Umbilical cord (tissue), 2 donors: ENCODE data around the gene TGM5. TPM values are rescaled to one million over a fixed set of nuclear protein-coding genes. Genes with fewer than 3 reads are reported as not detected.
"Not testable (repeated sequence)": the region's sequence is repeated elsewhere in the genome, so short reads cannot be mapped to it uniquely, and the experiment has no call there.

Experiments
- DNase-seq: peaks from one replicate; pipeline ENCODE4 v3.0.0-alpha.2; 2015; ENCODE audit warnings: low spot score
- total RNA-seq: library from RNA; depleted of rRNA; stranded (reverse); fragments of >200 nt; gene quantifications from one replicate; pipeline ENCODE4 v1.2.3, GENCODE V29; 2014; ENCODE audit warnings: low replicate concordance; ENCODE audit not compliant: insufficient read depth

The TGM5 gene
- total RNA-seq, 1 donor from 2014 or later: 13.7 TPM

DNA sequence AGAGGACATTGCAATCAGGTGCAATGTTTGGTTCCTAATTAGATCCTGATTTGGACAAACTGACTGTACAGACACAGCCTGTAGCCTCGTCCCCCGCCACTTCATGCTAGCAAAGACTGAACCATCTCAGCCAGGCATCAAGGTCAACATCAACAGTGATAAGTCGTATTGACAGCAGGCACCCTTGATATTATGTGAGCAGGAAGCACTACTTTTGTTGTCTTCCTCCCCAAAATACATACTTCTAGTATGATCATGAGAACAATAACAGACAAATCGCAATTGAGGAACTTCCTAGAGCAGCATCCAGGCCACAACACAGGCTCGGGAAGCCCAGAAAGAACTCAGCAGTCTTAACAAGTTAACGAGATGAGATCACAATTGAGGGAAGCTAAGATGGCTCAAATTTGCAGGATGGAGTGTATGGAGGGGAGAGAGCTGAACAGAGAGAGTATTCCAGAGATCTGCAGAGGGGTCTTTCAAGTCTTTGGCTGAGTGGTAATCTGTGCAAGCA, 20.4 kb downstream of the TGM5 start:
- DNase-seq: no peak

- DNase-seq: peak; percentile 3
Measured at GRCh38 chr15:43244092-43244491, 22.6 kb downstream of the TGM5 start.

GRCh38 chr15:43243020-43243645, 23.6 kb downstream of the TGM5 start:
- DNase-seq: no peak

- no peak for DNase-seq
Measured at GRCh38 chr15:43242616-43243015, 24.1 kb downstream of the TGM5 start.

GRCh38 chr15:43241100-43241499, 25.6 kb downstream of the TGM5 start:
- no peak for DNase-seq

DNA sequence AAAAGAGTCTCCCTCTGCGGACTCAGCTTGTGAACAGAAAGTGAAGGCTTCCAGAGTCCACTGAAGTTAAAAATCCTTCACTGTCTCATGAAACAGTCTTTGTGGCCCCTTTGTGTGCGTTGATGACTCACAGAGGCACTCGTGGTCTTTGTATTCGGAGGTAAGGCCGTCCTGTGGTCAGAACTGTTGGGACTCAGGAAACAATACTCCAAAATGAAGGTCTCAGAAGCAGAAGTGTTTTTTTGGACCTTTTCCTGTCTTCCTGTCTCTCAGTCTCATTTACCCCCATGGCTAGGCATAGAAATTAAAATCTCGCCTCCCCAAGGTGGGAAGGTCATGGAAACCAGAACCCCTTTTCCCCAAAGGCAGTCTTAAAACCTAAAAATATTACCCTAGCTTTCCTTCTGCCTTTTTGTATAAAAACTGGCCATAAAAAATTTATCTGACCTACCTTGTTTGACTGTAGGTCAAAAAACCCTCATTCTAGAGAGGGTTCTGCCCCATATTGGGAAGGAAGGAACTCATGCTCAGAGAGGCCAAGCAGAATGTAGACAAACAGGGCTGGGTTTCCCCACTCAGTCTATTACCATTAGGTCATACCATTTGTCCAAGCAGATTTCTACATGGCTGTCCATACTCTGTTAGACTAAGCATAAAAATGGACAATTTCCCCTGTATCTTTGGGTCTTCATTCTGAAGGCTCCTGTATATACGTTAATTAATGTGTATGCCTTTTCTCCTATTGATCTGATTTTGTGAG, 26.8 kb downstream of the TGM5 start:
- DNase-seq: no peak

- DNase-seq: no peak
Measured at GRCh38 chr15:43238671-43239131, 28.0 kb downstream of the TGM5 start.

DNA sequence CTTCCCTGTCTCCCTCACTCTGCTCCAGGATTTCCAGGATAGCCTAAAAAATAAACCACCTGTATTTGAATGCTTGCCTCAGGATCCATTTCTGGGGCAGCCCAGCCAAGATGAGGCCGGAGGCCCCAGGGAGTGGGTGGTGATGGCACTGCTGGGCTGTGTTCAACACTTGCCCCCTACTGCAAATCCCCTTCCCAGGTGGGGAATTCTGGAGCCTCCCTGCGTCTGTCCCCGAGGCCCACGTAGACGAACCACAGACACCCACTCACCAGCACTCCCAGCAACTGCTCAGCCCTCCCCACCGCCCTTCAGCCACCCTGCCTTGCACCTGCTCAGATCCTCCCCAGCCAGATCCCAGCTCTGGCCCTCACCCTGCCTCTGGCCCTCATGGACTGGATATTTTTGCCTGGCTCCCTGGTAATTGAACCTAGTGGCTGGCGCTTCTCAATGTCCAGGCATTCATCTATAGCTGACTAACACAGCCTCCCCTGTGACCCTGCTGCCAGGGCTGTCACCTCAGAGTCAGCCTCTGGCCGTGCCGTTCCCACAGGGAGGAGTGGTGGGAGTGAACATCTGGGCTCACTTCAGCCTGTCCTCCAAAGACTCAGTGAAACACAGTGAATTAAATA, 28.8 kb downstream of the TGM5 start:
- no peak for DNase-seq

- no peak for DNase-seq
Measured at GRCh38 chr15:43235536-43235935, 31.2 kb downstream of the TGM5 start.

- DNase-seq: no peak
Measured at GRCh38 chr15:43232289-43232874, 34.3 kb downstream of the TGM5 start.

DNA sequence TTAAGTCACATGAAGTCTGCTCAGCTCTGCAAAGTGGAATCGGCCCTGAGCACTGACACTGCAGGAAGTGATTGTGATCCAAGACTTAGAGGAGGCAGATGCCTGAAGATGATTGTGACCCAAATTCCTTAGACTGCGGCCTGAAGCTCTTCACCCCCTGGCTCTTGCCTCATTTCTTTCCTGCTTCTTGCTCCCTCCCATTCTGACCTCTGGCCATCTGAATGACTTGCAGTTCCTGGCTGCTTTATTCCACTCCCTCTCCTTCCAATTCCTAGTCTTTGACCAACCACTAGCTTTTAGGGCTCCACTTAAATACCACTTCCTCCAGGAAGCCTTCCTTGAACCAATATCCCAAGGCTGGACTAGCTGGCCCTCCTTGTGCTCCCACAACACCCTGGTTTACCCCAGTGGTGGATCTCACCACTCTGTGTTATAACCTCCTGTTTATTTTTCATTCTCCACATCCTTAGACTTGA, 36.0 kb downstream of the TGM5 start:
- DNase-seq: no peak

- no peak for DNase-seq
Measured at GRCh38 chr15:43229977-43230376, 36.8 kb downstream of the TGM5 start.

- no peak for DNase-seq
Measured at GRCh38 chr15:43226436-43227305, 40.1 kb downstream of the TGM5 start.

GRCh38 chr15:43225950-43226255, 40.8 kb downstream of the TGM5 start:
- not testable (repeated sequence) for DNase-seq

DNA sequence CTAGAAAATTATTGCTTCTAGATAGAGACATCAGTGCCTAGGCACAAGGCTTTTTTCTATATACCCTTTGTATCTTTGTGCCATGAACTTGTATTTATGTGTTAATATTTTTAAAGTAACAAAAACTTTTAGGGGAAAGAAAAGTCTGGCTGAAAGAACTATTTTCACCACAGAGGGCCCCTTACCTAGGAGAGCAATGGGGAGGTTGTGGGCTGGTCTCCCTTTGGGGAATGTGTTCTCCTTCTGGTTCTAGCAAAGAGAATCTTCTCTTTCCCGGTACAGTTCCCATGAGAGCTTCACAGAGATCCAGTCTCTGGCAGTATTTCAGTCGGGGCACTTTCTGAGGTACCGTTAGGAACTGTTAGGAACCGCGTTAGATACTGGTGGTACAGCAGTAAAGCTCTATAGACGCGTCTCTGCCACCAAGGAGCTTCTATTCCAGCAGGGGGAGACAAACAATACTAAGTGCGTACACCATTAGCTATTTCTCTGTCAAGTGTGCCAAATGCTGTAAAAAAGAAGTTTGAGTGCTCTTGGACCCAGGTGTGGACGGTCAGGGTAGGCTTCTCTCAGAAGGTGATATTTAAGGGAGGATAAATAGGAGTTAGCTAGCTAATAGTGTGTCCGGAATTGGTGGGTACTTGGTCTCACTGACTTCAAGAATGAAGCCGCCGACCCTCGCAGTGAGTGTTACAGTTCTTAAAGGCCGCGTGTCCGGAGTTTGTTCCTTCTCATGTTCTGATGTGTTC, 41.4 kb downstream of the TGM5 start:
- peak; percentile 54 for DNase-seq

- no peak for DNase-seq
Measured at GRCh38 chr15:43221422-43221821, 45.3 kb downstream of the TGM5 start.

GRCh38 chr15:43220991-43221403, 45.7 kb downstream of the TGM5 start, which contains the start of gene EPB42:
EPB42 (minus strand) TSS chr15:43221018; CDS start chr15:43220825, 193 bp downstream.
- no peak for DNase-seq

DNA sequence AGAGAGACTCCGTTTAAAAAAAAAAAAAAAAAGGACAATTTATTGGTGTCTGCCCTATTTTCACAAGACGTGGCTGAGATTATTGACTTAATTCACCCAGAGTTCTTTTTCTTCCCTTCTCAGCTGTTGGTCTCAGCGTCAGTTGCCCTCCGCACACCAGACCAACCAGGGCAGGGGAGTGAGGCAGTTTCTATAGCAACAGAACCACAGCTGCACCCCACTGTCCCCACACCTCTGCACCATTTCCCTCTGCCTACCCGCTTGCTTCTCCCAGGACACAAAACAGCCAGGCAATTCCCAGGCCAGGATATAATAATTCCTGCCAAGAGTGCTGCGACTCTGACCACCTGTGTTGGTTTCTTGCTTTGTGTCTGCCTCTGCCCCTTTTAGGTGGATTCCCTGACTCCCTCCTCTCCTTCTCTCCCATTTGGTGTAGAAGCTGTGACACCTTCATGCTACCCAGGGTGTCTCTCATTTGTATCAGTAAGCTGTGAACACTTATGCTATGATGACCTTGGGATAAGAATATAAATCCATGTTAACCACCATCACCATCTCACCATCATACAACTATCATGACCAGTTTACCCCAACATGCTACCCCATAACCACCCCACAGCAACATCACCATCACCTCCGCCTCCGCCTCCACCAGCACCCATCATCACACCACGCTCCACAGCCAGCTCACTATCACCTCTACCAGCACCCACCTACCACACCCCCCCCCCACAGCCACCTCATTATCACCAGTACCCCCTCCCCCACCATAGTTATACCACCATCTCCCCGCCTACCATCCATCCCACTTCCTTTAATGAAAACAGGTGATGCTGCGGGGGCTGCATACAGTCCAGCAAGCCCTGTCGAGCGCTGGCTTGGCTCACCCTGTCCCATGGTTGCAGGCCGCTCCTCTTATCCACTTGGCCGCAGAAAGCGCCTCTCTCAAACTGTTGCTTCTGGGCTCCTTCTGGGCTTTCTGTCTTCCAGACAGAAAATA, 46.5 kb downstream of the TGM5 start:
- DNase-seq: no peak
